ENCODE measurements around the gene LOXL3.

Gene LOXL3

DNA sequence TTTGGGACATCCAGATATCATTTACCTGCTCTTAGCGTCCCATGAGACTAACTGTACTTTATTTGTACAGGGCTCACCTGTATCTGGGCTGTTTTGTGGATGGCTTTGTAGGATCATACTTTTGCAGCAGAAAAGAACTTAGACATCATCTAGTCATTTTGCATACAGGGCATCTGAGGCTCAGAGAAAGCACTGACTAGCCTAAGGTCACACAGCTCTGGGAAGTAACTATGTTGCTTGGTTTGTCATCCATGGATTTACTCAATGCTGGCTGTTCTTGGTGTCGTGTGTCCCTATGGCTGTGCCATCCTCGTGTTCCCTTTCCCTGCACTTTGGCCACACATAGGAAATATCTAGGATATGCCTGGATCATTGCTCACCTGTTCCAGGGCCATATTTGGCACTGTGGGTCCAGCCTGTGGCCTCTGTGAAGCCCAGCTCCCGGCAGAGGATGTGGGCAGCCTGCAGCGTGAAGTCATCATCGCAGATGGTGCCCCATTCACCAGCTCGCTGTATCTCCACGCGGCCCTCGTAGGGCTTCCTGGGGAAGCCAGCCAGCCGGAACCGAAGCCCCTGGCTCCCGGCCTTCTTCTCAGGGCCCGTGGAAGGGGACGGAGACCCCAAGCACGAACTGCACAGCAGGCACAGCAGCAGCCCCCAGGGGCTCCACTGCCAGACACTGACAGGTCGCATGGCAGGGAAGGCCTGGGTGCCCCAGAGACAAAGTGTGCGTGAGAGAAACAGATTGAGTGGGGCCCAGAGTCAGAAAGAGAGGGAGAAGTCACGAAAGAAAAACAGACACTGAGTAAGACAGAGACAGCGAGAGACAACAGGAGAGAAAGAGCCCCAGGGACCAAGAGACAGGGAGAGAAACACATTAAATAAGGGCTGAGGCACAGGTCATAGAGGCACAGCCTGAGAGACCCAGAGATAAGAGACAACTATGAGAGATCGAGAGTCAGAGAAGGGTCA is 1.5 kb downstream of the LOXL3 start:
- peak; percentile 19 for DNase-seq

DNA sequence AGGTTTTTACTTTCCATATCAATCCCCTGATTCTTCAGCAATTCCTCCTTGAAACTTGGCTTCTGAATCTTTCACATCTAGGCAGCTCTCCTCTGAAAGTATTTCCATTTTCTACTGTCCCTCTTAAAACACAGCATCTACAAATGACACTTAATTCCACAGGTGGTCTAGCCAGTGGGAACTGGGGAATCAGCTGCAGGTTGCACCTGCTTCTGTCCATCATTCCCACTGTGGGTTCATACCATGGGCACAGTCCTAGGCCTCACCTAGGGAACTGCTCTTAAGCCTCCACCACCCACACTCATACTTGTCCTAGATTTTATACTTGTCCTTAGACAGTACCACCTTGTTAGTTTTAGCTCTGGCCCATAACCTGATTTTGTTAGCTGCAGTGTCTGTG is 2.2 kb downstream of the LOXL3 start:
- no peak for DNase-seq

DNA sequence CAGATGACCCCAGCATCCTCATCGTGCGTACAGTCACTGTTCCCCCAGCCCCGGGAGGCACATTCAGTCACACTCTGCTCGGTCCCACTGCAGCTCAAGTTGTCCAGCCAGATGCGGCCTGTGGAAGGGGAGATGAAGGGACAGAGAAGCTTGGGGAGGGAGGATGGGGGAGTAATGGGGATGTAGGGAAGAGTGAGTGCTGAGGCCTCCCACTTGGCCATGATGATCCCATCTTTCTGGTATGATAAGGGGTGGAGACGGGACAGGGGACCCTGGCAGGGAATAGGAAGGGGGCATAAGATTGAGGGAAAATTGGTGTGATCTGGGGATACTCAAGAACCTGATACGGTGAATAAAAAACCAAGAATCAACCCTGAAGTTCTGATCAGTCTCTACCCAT is 3.5 kb downstream of the LOXL3 start:
- peak; percentile 25 for DNase-seq

DNA sequence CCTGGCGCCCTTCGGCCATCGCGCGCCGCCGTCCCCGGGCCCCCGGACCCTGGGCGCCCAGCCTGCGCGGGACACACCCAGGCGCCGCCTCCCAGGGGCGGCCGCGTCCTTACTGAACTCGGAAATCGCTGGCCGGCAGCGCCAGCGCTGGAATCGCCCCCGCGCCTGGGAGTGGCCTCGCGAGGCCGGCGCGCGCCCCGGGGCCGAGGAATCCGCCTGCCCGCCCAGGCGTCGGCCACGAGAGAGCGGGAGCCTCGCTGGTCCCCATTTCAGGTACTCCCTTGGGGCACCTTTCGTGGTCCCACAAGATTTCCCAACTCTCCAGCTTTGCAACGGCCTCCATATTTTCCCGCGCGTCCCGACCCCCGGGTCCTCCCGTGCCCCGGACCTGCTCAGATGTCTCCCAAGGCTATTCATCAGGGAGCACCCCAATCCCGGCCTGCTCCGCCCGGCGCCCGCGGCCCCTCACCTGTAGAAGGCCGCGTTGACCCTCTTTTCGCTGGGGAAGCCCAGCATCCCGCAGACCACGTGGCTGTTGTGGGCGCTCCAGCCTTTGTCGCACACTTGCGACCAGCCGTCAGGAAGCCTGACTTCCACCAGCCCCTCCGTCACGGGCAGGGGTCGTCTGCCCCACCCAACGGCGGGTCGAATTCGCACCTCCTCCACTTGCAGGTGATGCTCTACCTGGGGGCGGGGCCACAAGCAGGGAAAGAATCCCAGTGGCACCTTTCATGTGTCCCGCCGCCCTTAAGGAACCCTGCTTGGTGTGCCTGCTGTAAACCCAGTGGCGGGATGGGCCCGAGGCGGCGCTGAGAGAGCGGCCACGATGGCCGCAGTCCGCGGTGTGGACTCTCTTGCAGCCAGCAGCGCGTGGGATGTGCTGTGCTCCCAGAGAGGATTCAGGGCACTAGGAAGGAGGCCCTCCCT is 4.6 kb downstream of the LOXL3 start:
- DNase-seq: peak; percentile 49

DNA sequence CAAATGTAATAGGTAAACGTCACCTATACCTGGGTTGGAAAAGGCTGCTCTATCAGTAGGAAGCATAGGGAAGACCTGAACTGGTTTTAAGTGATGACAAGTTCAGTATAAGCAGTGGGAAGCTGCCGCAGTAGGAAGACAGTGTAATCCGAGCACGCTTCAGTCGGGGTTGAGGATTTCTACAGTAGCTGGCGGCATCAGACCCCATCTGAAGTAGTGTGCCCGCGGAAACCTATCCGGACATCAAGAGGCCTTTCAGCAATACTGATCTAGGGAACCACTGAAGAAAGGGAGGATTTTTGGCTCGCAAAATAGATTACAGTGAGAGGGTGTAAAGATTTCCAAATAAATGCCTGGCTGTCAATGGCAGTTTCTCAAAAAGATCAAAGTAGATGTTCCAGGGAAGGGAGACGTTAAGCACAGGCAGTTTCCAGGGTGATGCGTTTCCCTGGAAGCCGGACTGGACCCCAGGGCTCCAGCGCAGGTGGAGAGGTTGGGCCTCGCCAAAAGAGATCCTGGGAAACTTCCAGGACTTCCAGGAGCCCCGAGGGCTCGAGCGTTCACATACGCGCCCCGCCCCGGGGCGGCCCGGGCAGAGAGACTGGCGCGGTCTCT is 5.3 kb downstream of the LOXL3 start:
- no peak for DNase-seq

DNA sequence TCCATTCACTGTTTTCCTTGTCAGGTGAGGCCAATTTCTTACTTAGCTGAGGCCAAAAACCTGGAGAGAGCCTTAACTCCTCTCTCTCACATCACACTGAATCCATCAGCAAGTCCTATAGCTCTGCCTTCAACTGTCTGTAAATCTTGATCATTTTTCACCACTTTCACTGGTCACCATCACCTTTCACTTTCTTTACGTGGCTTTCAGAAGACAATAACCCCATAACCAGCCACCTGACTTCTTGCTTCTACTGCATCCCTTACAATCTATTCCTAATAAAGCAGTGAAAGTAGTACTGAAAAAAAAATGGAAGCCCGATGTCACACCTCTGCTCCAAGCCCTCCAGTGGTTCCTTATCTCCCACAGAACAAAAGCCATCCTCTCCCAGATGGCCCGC is 7.7 kb downstream of the LOXL3 start:
- DNase-seq: no peak

DNA sequence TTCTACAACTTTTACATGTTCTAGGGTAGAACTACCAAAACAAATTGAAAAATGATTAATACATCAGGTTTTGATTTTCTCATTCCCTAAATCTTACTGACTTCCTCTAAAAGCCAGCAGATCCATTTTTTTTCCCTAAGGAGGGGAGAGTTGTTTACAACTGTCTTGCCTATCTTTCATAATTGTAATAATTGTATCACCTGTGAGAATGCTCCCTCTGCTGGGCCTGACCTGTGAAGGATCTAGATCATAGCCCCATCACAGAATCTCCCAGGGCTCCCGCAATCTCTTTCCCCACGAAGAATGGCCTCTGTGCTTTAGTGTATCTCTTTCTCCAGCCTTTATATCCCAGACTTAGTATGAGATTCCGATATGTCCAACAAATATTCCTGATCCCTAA is 9.1 kb downstream of the LOXL3 start:
- DNase-seq: no peak

DNA sequence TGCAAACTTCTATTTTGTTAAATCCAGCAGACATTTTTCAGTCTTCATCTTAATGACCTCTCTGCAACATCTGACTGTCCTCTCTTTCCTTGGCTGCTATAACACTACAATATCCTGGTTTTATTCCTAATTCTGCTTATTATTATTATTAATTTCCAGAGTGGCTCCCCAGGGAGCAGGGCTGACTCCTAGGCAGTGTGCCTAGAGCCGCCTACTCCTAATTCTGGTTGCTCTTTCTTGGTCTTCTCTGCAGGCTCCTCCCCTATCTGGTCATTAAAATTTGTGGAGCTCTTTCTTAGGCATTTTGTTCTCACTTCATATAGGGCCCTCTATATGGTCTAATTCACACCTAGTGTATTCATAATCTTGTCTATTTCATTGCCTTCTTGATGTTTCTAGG is 10.8 kb downstream of the LOXL3 start:
- no peak for DNase-seq

DNA sequence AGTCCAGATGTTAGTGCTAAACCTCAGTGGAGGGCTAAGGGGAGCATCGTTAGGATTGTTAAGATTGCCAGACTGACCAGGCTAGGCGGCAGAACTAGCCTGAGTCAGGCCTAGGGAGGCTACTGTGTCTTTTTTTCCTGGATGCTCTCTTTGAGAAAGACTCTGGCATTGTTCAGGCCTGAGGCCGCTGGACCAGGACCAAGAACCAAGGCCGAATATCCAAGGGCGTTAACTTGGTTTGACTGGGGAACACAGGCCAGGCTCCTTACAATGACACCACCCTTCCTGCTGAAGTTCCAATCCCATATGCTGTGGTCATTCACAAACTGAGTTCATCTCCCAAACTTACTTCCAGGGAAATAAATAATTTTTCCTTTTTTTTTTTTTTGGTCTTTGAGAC is 13.5 kb downstream of the LOXL3 start:
- DNase-seq: no peak

DNA sequence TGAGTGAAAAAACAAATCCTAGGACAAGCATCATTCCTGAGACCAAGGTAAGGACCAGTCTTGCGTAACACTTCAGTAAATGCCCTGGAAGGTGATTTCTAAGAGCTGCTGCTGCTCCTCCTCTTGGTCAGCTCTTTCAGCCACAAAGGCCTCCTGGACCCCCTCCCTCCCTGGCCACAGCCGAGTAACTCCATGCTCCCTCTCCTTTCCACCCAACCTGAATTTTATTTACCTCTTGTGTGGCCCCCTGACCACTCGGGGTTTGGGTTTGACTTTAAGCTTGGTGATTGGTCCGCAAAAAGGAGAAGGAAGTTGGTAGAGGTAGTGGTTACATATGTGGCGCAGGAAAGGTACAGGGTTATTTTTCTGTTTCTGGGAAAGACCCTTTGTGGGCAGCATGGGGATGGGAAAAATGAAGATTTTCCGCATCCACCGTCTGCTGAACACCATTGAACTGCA is 14.8 kb downstream of the LOXL3 start:
- no peak for DNase-seq

DNA sequence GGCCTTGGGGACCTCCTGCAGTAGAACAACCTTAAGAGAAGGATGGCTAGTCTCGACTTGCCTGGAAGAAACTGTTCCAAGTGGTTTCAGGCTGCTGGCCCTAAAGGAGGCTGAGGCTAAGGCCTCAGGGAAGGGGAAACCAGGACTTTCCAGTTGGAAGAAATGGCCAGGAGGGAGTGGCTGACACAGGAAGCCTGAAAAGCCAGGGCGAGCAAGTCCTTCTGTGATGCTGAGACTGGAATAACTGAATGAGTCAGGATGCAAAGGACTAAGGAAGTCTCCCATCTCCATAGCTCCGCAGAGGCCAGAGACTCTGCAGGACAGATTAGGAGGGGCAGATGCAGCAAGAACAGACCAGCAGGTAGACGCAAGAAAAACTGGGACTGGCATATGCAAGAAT is 16.6 kb downstream of the LOXL3 start:
- no peak for DNase-seq

DNA sequence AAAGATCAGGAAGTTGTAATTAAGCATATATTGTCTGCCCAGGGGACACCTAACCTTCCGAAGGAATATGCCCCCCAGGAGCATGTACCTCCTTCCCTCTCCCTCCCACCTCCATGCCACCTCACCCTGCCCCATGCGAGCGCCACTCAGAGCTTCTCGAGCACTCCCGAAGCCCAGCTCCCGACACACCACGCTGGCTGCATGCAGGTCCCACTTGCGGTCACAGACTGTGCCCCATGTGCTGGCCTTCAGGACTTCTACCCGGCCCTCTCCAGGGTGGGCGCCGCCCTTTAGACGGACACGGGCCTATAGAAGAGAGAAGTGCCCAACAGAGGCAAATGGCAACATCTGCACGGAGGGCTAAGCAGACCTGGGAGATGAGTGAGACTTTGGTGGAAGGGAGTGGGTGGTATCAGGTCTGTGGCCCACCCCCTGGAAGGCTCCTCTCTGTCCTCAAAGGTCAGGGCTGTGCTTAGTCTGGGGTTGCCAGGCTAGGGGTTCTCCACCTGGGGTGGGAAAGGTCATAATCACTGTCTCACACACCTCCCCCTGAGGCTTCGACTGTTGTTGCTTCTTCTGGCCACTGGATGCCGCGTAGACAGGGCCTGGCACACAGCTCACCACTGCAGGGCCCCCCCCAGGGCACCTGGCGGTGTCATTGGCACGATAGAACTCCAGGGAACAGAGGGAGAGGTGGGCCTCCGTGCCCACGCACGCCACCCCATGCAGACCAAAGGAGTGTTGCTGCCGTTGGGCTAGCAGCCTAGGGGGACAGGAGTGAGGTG is 17.4 kb downstream of the LOXL3 start:
- no peak for DNase-seq

DNA sequence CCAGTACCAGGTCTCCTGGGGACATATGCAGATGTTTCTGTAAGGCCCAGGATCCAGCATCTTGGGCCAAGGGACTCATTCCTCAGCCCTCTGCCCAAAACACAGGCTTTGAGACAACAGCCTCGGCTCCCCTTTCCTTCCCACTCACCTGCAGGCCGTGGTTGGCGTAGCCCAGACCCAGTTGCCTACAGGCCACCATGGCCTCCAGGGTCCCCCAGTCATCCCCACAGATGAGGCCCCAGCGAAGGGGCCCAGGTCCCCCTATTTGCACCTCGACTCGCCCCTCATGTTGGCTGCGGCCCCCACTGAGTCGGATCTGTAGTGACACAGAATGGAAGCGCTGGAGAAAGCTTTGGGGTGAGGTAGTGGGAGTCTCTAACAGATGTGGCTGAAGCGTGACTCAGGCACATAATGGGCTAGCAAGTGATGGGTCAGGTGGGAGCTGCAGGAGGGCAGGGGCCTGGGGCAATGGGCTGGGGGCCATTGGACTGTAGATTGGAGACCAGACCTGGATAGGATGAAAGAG is 18.2 kb downstream of the LOXL3 start:
- DNase-seq: no peak

DNA sequence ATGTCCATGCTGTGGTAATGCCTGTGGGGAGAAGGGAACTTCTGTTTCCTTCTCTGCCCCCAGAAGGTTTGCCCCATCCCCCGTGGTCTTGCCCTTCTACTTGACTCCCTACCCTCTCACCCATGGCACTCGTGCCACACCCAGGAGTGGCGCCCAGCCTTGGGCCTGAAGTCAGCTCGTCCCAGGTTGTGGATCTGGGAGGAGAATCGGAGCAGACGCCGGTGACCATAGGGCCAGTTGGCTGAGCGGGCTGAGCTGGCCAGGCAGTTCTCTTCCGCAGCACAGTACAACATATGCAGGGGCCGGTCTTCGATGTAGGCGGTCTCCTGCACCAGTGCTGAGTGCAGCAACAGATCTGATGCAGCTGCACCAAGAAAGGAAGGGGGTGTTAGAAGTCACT is 19.3 kb downstream of the LOXL3 start:
- no peak for DNase-seq

DNA sequence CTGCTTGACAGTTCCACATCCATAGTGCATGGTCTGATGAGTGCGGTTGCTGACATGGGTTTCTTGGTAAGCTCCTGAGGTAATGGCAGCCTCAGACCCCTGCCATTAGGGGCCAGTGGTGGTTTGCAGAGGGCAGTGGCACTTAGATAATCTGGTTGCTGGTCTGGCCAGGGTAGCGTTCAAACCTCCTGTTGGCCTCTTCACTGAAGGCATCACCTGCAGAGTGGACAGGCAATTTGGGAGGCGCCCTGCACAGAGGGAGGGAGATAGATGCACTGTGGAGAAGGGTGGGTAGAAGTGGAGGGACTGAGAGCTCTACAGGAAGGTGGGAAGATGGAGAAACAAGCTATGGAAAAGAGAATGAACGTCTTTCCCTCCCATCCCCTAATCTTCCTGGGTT is 20.3 kb downstream of the LOXL3 start:
- no peak for DNase-seq

DNA sequence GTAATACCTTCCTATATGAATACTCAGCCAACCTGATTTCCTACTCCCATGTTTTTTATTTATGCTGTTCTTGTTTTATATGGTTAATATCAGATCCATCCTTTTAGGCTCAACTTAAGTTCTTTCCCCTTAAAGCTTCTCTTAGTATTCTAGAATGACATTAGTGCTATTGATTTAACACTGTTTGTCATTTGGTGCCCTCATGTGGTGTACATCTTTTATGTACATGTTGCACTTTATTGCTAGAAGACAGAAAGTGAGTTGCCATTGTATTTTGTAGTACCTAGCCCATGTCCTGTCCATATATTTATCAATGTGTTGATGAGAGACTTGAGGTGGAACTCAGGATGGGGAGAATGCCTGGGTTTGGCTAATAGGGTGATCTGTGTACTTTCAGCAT is 21.5 kb downstream of the LOXL3 start:
- peak; percentile 64 for DNase-seq

DNA sequence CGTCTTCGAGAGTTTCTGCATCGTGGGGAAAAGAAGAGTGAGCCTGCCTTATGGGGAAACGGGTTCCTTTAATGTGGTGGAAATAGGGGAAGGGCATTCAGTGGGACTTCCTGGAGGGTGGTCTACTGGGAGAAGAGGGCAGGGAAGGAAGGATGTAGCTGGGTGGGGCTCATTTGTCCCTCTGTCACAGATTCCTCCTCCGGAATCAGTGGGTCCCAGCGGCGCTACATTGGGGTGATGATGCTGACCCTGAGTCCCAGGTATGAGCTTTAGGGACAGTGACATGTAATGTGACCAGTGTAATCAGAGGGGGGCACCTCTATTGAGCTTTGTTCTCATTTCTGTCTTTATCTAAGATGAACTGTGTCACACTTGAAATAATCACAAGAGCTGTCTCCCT is 22.1 kb downstream of the LOXL3 start:
- DNase-seq: no peak

DNA sequence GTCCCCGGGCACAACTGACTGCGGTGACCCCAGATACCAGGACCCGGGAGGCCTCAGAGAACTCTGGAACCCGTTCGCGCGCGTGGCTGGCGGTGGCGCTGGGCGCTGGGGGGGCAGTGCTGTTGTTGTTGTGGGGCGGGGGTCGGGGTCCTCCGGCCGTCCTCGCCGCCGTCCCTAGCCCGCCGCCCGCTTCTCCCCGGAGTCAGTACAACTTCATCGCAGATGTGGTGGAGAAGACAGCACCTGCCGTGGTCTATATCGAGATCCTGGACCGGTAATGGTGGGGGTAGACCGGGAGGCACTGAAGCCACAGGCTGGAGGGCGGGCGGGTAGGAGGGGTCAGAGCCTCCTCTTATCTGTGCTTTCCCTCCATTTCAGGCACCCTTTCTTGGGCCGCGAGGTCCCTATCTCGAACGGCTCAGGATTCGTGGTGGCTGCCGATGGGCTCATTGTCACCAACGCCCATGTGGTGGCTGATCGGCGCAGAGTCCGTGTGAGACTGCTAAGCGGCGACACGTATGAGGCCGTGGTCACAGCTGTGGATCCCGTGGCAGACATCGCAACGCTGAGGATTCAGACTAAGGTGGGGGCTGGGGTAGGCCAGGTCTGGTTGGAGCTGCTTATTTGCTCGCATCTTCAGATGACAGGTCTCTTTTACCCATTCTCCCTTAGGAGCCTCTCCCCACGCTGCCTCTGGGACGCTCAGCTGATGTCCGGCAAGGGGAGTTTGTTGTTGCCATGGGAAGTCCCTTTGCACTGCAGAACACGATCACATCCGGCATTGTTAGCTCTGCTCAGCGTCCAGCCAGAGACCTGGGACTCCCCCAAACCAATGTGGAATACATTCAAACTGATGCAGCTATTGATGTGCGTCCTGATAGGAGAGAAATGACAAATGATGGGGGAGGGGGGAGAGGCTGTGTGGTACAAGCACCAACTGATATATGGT is 23.2 kb downstream of the LOXL3 start:
- no peak for DNase-seq

DNA sequence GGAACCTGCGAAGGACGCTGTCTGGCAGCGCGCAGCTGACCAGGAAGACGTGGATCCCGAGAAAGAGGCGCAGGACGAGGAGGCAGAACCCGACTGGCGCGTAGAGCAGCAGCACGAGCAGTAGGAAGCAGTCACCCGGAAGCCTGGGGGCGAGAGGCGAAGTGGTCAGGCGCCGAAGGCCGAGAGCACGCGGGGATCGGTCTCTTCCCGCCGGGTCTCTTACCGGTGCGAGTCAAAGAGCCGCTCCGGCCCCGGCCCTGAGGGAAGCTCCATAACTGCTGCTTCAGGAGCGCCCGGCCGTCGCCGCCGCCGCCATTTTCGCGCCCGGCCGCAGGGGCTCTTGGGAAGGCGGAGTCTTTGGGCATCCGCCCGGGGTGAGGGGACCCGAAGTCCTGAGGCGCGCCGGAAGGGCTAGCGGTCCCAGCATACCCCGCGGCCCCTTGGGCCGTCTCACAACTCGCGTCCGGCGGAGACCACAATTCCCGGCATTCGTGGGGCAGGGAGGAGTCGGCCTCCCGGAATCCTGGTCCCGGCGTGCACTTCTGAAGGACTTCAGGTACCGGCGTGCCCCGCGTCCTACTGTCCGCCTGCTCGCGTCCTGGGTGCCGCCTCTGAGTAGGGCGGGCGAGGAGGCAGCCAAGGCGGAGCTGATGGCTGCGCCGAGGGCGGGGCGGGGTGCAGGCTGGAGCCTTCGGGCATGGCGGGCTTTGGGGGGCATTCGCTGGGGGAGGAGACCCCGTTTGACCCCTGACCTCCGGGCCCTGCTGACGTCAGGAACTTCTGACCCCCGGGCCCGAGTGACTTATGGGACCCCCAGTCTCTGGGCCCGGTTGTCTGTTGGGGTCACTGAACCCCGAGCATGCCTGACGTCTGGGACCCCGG is 24.1 kb downstream of the LOXL3 start, which contains the start of the genes AUP1 and HTRA2:
AUP1 (minus strand) TSS at position 350 of the 882 bp plus-strand sequence; CDS start at position 273, 77 bp downstream.
HTRA2 (plus strand) TSS at position 577 of the 882 bp plus-strand sequence; CDS start at position 651, 74 bp downstream.
- DNase-seq: peak; percentile 100

Measured in fibroblast of skin of scalp (primary cell).